Measurements from ENCODE around the gene CLCN2. TPM values are rescaled to one million over a fixed set of nuclear protein-coding genes. Genes with fewer than 3 reads are reported as not detected.

Gene CLCN2
- polyA plus RNA-seq, 1 experiment: 2.6 TPM

DNA sequence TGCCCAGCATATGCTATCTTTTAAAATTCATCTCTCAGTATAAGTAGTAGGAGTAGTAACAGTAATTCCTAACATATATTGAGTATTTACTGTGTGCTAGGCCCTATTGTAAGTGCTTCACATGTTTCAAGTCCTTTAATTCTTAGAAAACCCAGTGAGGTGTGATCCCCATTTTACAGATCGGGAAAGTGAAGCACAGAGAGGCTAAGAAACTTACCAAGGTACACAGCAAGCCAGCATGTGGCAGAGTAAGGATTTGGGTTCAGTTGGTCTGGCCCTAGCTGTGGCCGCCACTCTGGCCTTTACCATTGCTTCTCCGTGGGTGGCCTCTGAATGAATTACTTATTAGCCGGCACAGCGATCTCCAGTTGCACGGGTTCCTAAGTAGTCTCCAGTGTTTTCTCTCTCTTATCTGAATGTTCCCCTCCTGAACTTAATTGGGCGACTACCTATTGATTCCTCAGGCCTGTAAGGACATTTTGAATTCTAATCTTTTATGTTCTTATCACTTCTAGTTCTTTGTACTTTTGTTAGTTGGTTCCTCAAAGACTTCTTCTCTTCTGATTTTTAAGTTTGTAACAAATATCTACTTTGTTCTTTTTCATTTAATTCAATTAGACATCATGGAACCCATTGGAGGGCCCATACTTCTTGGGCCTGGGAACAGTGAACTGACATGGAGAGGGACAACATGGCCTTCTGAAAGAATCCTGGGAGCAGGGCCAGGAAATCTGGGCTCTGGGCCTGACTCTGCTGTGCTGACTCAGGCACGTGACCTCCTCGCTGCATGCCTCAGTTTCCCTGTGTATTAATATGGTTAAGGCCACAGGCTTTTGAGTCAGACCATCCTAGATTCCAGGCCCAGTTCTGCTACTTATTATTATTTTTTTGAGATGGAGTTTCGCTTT lies 11.6 kb downstream of the CLCN2 start:
- no peak overlapping the region for H3K4me3 ChIP-seq (ENCODE audit: low read depth, low read length)
- no peak for TF ChIP-seq CTCF (IDR thresholded peaks at IDR 0.05; ENCODE audit: insufficient read depth, low read depth, low read length)
- CTCF ChIA-PET: interaction anchor here (0.8 to 1.3 kb wide), 2 partner anchors 12 kb away, joined by 3 to 4 read pairs; partner anchors contain the start of genes CLCN2, FAM131A and POLR2H
- POLR2A ChIA-PET: no interaction called here
- H3K36me3 ChIP-seq (ENCODE audit: control insufficient read depth, insufficient read depth, low read length): peaks cover 5% of the 10 kb centered on the region; the same call in 1 of the 2 replicates
- DNase-seq (ENCODE audit: low read depth): no peak
- H3K27me3 ChIP-seq (ENCODE audit: control insufficient read depth, insufficient read depth, low read length): no peaks in the 10 kb centered on the region

DNA sequence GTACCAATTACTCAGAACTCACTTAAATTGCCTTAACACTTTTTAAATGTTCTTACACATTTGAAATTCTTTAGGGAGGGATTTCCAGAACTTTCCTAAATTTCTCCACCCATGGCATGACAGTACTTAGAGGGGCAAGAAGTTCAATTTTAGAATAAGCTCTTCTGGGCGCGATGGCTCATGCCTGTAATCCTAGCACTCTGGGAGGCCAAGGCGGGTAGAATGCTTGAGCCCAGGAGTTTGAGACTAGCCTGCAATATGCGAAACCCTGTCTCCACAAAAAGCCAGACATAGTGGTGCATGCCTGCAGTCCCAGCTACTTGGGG lies 13.4 kb downstream of the CLCN2 start:
- no peak for DNase-seq (ENCODE audit: low read depth)
- H3K27me3 ChIP-seq (ENCODE audit: control insufficient read depth, insufficient read depth, low read length): no peaks in the 10 kb centered on the region
- ChIA-PET POLR2A (no interaction called here), CTCF (interaction anchor here (1.0 to 1.5 kb wide), 3 partner anchors 10 to 166 kb away, joined by 3 to 5 read pairs (median 4); partner anchors contain the start of gene FAM131A)
- no peak for TF ChIP-seq CTCF (IDR thresholded peaks at IDR 0.05; ENCODE audit: insufficient read depth, low read depth, low read length)
- peaks cover 6% of the 10 kb centered on the region for H3K36me3 ChIP-seq (ENCODE audit: control insufficient read depth, insufficient read depth, low read length)
- no peak overlapping the region for H3K4me3 ChIP-seq (ENCODE audit: low read depth, low read length)

DNA sequence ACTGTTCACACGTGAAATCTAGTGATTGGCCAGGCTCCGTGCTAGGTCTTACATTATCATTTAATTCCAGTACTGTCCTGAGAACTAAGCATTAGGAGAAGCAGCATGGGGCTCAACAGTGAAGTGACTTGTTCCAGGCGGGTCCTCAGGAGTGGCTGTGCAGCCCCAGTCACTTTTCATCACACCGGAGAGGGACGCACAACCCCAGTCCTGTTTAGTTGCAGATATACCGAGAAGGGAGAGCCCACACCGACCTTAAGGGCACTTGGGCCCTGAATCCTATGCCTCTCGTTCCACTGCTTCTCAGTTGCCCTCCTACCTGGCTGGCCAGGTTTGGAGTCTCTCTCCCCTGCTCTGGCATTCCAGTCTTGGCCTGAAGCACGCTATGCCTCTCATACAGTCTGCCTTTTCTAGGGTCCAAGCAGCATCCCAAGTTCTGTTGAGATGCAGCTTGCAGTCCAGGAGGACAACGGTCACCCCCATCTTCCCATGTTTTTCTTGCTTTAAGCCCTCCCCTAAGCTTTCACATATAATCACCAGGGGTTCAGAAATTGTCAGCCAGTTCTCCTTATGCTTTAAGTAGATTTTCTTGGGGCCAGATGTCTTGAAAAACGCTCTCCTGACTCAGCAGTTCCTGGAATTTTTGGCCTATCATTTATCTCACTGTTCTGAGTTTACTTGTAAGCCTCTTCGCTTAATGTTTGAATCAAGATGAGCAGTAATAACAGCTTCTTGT lies 13.9 kb downstream of the CLCN2 start:
- Histone ChIP-seq H3K36me3 (ENCODE audit: control insufficient read depth, insufficient read depth, low read length) (peaks cover 8% of the 10 kb centered on the region), H3K4me3 (ENCODE audit: low read depth, low read length) (no peak overlapping the region), H3K27me3 (ENCODE audit: control insufficient read depth, insufficient read depth, low read length) (no peaks in the 10 kb centered on the region)
- TF ChIP-seq CTCF (IDR thresholded peaks at IDR 0.05; ENCODE audit: insufficient read depth, low read depth, low read length): no peak
- ChIA-PET POLR2A (no interaction called here), CTCF (interaction anchor here (1.0 to 1.5 kb wide), 2 partner anchors 12 to 166 kb away, joined by 3 to 5 read pairs; no protein-coding TSS in a partner anchor)
- DNase-seq (ENCODE audit: low read depth): no peak

- H3K4me3 ChIP-seq (ENCODE audit: low read depth, low read length): no peak overlapping the region
- H3K27me3 ChIP-seq (ENCODE audit: control insufficient read depth, insufficient read depth, low read length): no peaks in the 10 kb centered on the region
- peaks cover 8% of the 10 kb centered on the region for H3K36me3 ChIP-seq (ENCODE audit: control insufficient read depth, insufficient read depth, low read length)
- CTCF ChIA-PET: interaction anchor here (1.6 to 10.5 kb wide), 2 partner anchors 8 to 25 kb away, joined by 4 to 65 read pairs; no protein-coding TSS in a partner anchor
- no peak for TF ChIP-seq CTCF (IDR thresholded peaks at IDR 0.05; ENCODE audit: insufficient read depth, low read depth, low read length)
- POLR2A ChIA-PET: no interaction called here
- DNase-seq (ENCODE audit: low read depth): no peak
These were observed 14.8 kb downstream of the CLCN2 start for GRCh38 chr3:184346480-184347190.
